HEK293 (cell line): ENCODE results near the gene LATS1.

Source experiments
- BCL11B ChIP-seq: fragments of 450-650 bp; formaldehyde crosslinking; IDR thresholded peaks from 2 replicates; pipeline ENCODE4 v1.5.1; 2016; ENCODE audit warnings: low read depth, missing biosample characterization, missing genetic modification characterization
- FEZF1 ChIP-seq: fragments of 450-650 bp; formaldehyde crosslinking; IDR thresholded peaks from 2 replicates; pipeline ENCODE4 v1.5.1; 2016; ENCODE audit warnings: missing biosample characterization, missing genetic modification characterization
- MZF1 ChIP-seq: fragments of 450-650 bp; formaldehyde crosslinking; IDR thresholded peaks from 2 replicates; pipeline ENCODE4 v1.5.1; 2017; ENCODE audit warnings: missing biosample characterization, missing genetic modification characterization, borderline replicate concordance
- SALL2 ChIP-seq: fragments of 450-650 bp; formaldehyde crosslinking; IDR thresholded peaks from 2 replicates; pipeline ENCODE4 v1.5.0; 2017; ENCODE audit warnings: missing biosample characterization, mild to moderate bottlenecking, missing genetic modification characterization, borderline replicate concordance
- SP2 ChIP-seq: fragments of 450-650 bp; formaldehyde crosslinking; IDR thresholded peaks from 2 replicates; pipeline ENCODE4 v1.5.1; 2016; ENCODE audit warnings: missing biosample characterization, missing genetic modification characterization
- WT1 ChIP-seq: fragments of 450-650 bp; formaldehyde crosslinking; IDR thresholded peaks from 2 replicates; pipeline ENCODE4 v1.5.1; 2016; ENCODE audit warnings: missing biosample characterization, missing genetic modification characterization
- YY1 ChIP-seq: fragments of 450-650 bp; formaldehyde crosslinking; IDR thresholded peaks from 2 replicates; pipeline ENCODE4 v1.5.1; 2018; ENCODE audit warnings: missing biosample characterization, missing genetic modification characterization
- ZBTB17 ChIP-seq: fragments of 450-650 bp; formaldehyde crosslinking; IDR thresholded peaks from 2 replicates; pipeline ENCODE4 v1.5.1; 2016; ENCODE audit warnings: missing biosample characterization, missing genetic modification characterization
- ZBTB44 ChIP-seq: fragments of 450-650 bp; IDR thresholded peaks from 2 replicates; pipeline ENCODE4 v1.5.1; 2018; ENCODE audit warnings: missing biosample characterization, mild to moderate bottlenecking, missing genetic modification characterization
- ZEB2 ChIP-seq: fragments of 450-650 bp; formaldehyde crosslinking; IDR thresholded peaks from 2 replicates; pipeline ENCODE4 v1.5.1; 2016; ENCODE audit warnings: missing biosample characterization, missing genetic modification characterization
- ZNF10 ChIP-seq: fragments of 450-650 bp; formaldehyde crosslinking; IDR thresholded peaks from 2 replicates; pipeline ENCODE4 v1.5.1; 2017; ENCODE audit warnings: missing biosample characterization, missing genetic modification characterization
- ZNF121 ChIP-seq: fragments of 450-650 bp; formaldehyde crosslinking; IDR thresholded peaks from 2 replicates; pipeline ENCODE4 v1.5.1; 2016; ENCODE audit warnings: missing biosample characterization, missing genetic modification characterization
- ZNF138 ChIP-seq: fragments of 450-650 bp; formaldehyde crosslinking; IDR thresholded peaks from 2 replicates; pipeline ENCODE4 v1.5.1; 2016; ENCODE audit warnings: missing biosample characterization, missing genetic modification characterization, borderline replicate concordance
- ZNF16 ChIP-seq: fragments of 450-650 bp; formaldehyde crosslinking; IDR thresholded peaks from 2 replicates; pipeline ENCODE4 v1.5.1; 2016; ENCODE audit warnings: low read depth, missing biosample characterization, missing genetic modification characterization
- ZNF175 ChIP-seq: fragments of 450-650 bp; formaldehyde crosslinking; IDR thresholded peaks from 2 replicates; pipeline ENCODE4 v1.5.1; 2016; ENCODE audit warnings: missing biosample characterization, missing genetic modification characterization
- ZNF184 ChIP-seq: fragments of 450-650 bp; IDR thresholded peaks from 2 replicates; pipeline ENCODE4 v1.5.1; 2018; ENCODE audit warnings: missing biosample characterization, mild to moderate bottlenecking, missing genetic modification characterization
- ZNF248 ChIP-seq: fragments of 450-650 bp; formaldehyde crosslinking; IDR thresholded peaks from 2 replicates; pipeline ENCODE4 v1.5.1; 2017; ENCODE audit warnings: missing biosample characterization, missing genetic modification characterization
- ZNF324 ChIP-seq: fragments of 450-650 bp; formaldehyde crosslinking; IDR thresholded peaks from 2 replicates; pipeline ENCODE4 v1.5.1; 2016; ENCODE audit warnings: missing biosample characterization, missing genetic modification characterization
- ZNF362 ChIP-seq: fragments of 450-650 bp; formaldehyde crosslinking; IDR thresholded peaks from 2 replicates; pipeline ENCODE4 v1.5.1; 2016; ENCODE audit warnings: missing biosample characterization, missing genetic modification characterization
- ZNF366 ChIP-seq: fragments of 450-650 bp; formaldehyde crosslinking; conservative IDR thresholded peaks from 2 replicates; pipeline ENCODE4 v1.5.1; 2016; ENCODE audit warnings: missing biosample characterization, missing genetic modification characterization
- ZNF37A ChIP-seq: fragments of 450-650 bp; IDR thresholded peaks from 2 replicates; pipeline ENCODE4 v1.5.1; 2018; ENCODE audit warnings: missing biosample characterization, missing genetic modification characterization
- ZNF416 ChIP-seq: fragments of 450-650 bp; formaldehyde crosslinking; IDR thresholded peaks from 2 replicates; pipeline ENCODE4 v1.5.1; 2016; ENCODE audit warnings: missing biosample characterization, missing genetic modification characterization
- ZNF549 ChIP-seq: fragments of 450-650 bp; IDR thresholded peaks from 2 replicates; pipeline ENCODE4 v1.5.1; 2018; ENCODE audit warnings: missing biosample characterization, missing genetic modification characterization, mild to moderate bottlenecking, inconsistent platforms, moderate library complexity
- ZNF571 ChIP-seq: fragments of 450-650 bp; formaldehyde crosslinking; IDR thresholded peaks from 2 replicates; pipeline ENCODE4 v1.5.0; 2017; ENCODE audit warnings: missing biosample characterization, missing genetic modification characterization
- ZNF621 ChIP-seq: fragments of 450-650 bp; formaldehyde crosslinking; IDR thresholded peaks from 2 replicates; pipeline ENCODE4 v1.5.1; 2017; ENCODE audit warnings: missing biosample characterization, missing genetic modification characterization
- ZNF626 ChIP-seq: fragments of 450-650 bp; sonication (Bioruptor Pico); formaldehyde crosslinking; IDR thresholded peaks from 2 replicates; pipeline ENCODE4 v1.5.1; 2018; ENCODE audit warnings: missing biosample characterization, missing genetic modification characterization, inconsistent platforms
- ZNF830 ChIP-seq: fragments of 450-650 bp; IDR thresholded peaks from 2 replicates; pipeline ENCODE4 v1.5.0; 2018; ENCODE audit warnings: missing biosample characterization, missing genetic modification characterization, low read depth, mild to moderate bottlenecking, moderate library complexity
- ZNF837 ChIP-seq: fragments of 450-650 bp; formaldehyde crosslinking; IDR thresholded peaks from 2 replicates; pipeline ENCODE4 v1.5.1; 2016; ENCODE audit warnings: missing biosample characterization, missing genetic modification characterization
- ZSCAN30 ChIP-seq: fragments of 450-650 bp; IDR thresholded peaks from 2 replicates; pipeline ENCODE4 v1.5.1; 2018; ENCODE audit warnings: missing biosample characterization, mild to moderate bottlenecking, missing genetic modification characterization, moderate library complexity
- TF ChIP-seq, protein P1 (sequence below): fragments of 450-650 bp; formaldehyde crosslinking; IDR thresholded peaks from 2 replicates; pipeline ENCODE4 v1.5.1; 2016; ENCODE audit warnings: missing biosample characterization, missing genetic modification characterization
- TF ChIP-seq, protein P2 (sequence below): fragments of 450-650 bp; formaldehyde crosslinking; IDR thresholded peaks from 2 replicates; pipeline ENCODE4 v1.5.1; 2016; ENCODE audit warnings: missing biosample characterization, missing genetic modification characterization, borderline replicate concordance

LATS1 gene

DNA sequence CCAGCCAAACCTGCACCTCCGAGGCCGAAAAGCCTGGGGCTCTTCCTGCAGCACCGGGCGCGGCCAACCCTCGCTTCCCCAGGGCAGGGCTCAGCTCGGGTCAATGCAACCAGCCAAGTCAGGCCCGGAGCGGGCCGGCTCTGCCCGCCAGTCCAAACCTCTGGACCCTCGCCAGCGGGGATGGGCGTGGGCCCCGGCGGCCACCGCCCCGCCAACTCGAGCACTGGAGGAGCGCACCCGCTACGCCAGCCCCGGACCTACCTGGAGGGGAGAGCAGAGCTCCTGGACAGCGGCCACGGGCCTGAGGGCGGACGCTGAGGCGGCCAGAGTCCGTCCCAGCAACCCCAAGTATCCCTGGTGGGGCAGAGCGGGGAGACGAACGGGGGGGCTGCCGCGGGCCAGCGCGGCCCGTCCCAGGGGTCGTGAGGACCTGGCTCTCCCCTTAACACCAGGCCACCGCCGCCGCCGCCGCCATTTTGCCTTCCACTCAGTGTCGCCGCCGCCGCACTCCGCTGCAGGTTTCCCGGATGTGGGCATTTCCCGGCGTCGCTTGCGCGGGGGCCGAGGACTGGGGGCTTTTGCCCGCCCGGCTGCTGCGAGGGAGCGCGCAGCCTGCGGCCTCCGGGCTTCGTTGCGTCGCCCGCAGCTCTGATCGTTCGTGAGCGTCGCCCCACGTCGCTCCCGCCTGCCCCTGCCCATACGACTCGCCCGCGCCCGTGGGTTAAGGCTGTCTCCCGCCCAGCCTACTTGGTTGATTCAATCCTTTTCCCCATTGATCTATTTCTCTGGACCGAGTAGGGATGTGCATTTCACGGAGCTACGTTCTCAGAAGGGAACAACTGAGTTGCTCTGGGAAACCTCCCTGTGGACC lies at the start of gene LATS1 (continued):
- no peak for TF ChIP-seq ZNF362 (tag by site-specific recombination)
- no peak; the same call in 1 of the 2 replicates for TF ChIP-seq BCL11B (tag by site-specific recombination)
- TF ChIP-seq ZNF10 = no peak
- peak; percentile 84 for TF ChIP-seq ZNF324 (tag by site-specific recombination)
- TF ChIP-seq, protein P1, sequence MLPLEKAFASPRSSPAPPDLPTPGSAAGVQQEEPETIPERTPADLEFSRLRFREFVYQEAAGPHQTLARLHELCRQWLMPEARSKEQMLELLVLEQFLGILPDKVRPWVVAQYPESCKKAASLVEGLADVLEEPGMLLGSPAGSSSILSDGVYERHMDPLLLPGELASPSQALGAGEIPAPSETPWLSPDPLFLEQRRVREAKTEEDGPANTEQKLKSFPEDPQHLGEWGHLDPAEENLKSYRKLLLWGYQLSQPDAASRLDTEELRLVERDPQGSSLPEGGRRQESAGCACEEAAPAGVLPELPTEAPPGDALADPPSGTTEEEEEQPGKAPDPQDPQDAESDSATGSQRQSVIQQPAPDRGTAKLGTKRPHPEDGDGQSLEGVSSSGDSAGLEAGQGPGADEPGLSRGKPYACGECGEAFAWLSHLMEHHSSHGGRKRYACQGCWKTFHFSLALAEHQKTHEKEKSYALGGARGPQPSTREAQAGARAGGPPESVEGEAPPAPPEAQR (tag by site-specific recombination) = no peak
- TF ChIP-seq ZNF138 (tag by site-specific recombination) = no peak
- TF ChIP-seq MZF1 (tag by site-specific recombination) = no peak
- TF ChIP-seq FEZF1 (tag by site-specific recombination) = peak; percentile 56
- no peak for TF ChIP-seq SALL2
- peak; percentile 88 for TF ChIP-seq ZSCAN30
- no peak for TF ChIP-seq ZNF837 (tag by site-specific recombination)
- TF ChIP-seq ZNF16 (tag by site-specific recombination) = no peak
- TF ChIP-seq WT1 = no peak; the same call in 1 of the 2 replicates
- TF ChIP-seq ZNF830 (tag by site-specific recombination) = no peak
- peak; percentile 68 for TF ChIP-seq SP2 (tag by site-specific recombination)
- TF ChIP-seq, protein P2, sequence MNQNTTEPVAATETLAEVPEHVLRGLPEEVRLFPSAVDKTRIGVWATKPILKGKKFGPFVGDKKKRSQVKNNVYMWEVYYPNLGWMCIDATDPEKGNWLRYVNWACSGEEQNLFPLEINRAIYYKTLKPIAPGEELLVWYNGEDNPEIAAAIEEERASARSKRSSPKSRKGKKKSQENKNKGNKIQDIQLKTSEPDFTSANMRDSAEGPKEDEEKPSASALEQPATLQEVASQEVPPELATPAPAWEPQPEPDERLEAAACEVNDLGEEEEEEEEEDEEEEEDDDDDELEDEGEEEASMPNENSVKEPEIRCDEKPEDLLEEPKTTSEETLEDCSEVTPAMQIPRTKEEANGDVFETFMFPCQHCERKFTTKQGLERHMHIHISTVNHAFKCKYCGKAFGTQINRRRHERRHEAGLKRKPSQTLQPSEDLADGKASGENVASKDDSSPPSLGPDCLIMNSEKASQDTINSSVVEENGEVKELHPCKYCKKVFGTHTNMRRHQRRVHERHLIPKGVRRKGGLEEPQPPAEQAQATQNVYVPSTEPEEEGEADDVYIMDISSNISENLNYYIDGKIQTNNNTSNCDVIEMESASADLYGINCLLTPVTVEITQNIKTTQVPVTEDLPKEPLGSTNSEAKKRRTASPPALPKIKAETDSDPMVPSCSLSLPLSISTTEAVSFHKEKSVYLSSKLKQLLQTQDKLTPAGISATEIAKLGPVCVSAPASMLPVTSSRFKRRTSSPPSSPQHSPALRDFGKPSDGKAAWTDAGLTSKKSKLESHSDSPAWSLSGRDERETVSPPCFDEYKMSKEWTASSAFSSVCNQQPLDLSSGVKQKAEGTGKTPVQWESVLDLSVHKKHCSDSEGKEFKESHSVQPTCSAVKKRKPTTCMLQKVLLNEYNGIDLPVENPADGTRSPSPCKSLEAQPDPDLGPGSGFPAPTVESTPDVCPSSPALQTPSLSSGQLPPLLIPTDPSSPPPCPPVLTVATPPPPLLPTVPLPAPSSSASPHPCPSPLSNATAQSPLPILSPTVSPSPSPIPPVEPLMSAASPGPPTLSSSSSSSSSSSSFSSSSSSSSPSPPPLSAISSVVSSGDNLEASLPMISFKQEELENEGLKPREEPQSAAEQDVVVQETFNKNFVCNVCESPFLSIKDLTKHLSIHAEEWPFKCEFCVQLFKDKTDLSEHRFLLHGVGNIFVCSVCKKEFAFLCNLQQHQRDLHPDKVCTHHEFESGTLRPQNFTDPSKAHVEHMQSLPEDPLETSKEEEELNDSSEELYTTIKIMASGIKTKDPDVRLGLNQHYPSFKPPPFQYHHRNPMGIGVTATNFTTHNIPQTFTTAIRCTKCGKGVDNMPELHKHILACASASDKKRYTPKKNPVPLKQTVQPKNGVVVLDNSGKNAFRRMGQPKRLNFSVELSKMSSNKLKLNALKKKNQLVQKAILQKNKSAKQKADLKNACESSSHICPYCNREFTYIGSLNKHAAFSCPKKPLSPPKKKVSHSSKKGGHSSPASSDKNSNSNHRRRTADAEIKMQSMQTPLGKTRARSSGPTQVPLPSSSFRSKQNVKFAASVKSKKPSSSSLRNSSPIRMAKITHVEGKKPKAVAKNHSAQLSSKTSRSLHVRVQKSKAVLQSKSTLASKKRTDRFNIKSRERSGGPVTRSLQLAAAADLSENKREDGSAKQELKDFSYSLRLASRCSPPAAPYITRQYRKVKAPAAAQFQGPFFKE = no peak
- peak; percentile 96 for TF ChIP-seq YY1 (tag by site-specific recombination)
- TF ChIP-seq ZNF571 (tag by site-specific recombination) = no peak
- no peak for TF ChIP-seq ZNF626 (tag by site-specific recombination)
- no peak for TF ChIP-seq ZNF175 (tag by site-specific recombination)
- TF ChIP-seq ZBTB17 = peak; percentile 97
- no peak for TF ChIP-seq ZNF416 (tag by site-specific recombination)
- peak; percentile 74; the same call in 1 of the 2 replicates for TF ChIP-seq ZNF121 (tag by site-specific recombination)
- TF ChIP-seq ZNF184 = no peak
- TF ChIP-seq ZNF621 (tag by site-specific recombination) = no peak
- no peak for TF ChIP-seq ZNF37A
- no peak; the same call in 1 of the 2 replicates for TF ChIP-seq ZNF366 (tag by site-specific recombination)
- TF ChIP-seq ZNF248 = no peak
- TF ChIP-seq ZBTB44 (tag by site-specific recombination) = peak; percentile 36; the same call in 1 of the 2 replicates
- peak; percentile 89 for TF ChIP-seq ZEB2 (tag by site-specific recombination)
- no peak for TF ChIP-seq ZNF549 (tag by site-specific recombination)
